ENCODE data around the gene PLS3.

DNA sequence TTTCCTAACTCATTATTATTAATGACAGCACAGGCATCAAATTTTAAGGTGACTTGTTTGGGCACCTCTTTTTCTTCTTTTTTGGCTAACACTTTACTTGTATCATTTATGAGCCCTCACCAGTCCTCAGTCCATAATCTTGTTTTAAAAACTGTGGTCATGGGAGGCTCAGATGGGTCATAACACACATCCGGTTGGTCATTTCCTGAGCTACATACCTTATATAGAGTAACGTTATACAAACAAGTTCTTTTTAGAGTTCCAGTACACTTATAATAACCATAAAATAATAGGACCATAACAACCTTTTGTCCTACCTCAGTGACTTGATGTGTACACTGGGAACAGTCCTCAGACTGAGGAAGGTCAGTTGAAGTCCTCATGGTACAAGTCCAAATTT lies 21.1 kb upstream of the PLS3 start:
- TF ChIP-seq CTCF (IDR thresholded peaks at IDR 0.05; ENCODE audit: poor library complexity, severe bottlenecking) (no peak), EZH2 (IDR thresholded peaks at IDR 0.05; ENCODE audit: borderline replicate concordance, insufficient read depth, low read length, poor library complexity, severe bottlenecking) (no peak), EP300 (conservative IDR thresholded peaks at IDR 0.05; ENCODE audit: poor library complexity, severe bottlenecking) (no peak), POLR2AphosphoS5 (IDR thresholded peaks at IDR 0.05) (no peak)
